ENCODE results near the gene SLC6A4.

The SLC6A4 gene

GRCh38 chr17:30267625-30268024 lies 32.1 kb upstream of the SLC6A4 start:
- TF ChIP-seq CTCF (IDR thresholded peaks at IDR 0.05; ENCODE audit: low read depth, low read length): no peak
- DNase-seq (ENCODE audit: extremely low read depth, low read depth): no peak

- peak; percentile 4 for DNase-seq (ENCODE audit: extremely low read depth, low read depth)
- TF ChIP-seq CTCF (IDR thresholded peaks at IDR 0.05; ENCODE audit: low read depth, low read length): no peak
These were observed 28.2 kb upstream of the SLC6A4 start for GRCh38 chr17:30263552-30264333.

- no peak for DNase-seq (ENCODE audit: extremely low read depth, low read depth)
- TF ChIP-seq CTCF (IDR thresholded peaks at IDR 0.05; ENCODE audit: low read depth, low read length): no peak
These were observed 21.4 kb upstream of the SLC6A4 start for GRCh38 chr17:30256756-30257506.

- no peak for DNase-seq (ENCODE audit: extremely low read depth, low read depth)
- TF ChIP-seq CTCF (IDR thresholded peaks at IDR 0.05; ENCODE audit: low read depth, low read length): no peak
These were observed 18.7 kb upstream of the SLC6A4 start for GRCh38 chr17:30254150-30254549.

GRCh38 chr17:30253312-30253711 lies 17.8 kb upstream of the SLC6A4 start:
- no peak for DNase-seq (ENCODE audit: extremely low read depth, low read depth)
- TF ChIP-seq CTCF (IDR thresholded peaks at IDR 0.05; ENCODE audit: low read depth, low read length): no peak

- TF ChIP-seq CTCF (IDR thresholded peaks at IDR 0.05; ENCODE audit: low read depth, low read length): no peak
- DNase-seq (ENCODE audit: extremely low read depth, low read depth): no peak
These were observed 16.4 kb upstream of the SLC6A4 start for GRCh38 chr17:30251931-30252330.

GRCh38 chr17:30249460-30249859 lies 14.0 kb upstream of the SLC6A4 start:
- DNase-seq (ENCODE audit: extremely low read depth, low read depth): no peak
- no peak for TF ChIP-seq CTCF (IDR thresholded peaks at IDR 0.05; ENCODE audit: low read depth, low read length)

Data from AG09319 (cell line).